GM21529 (cell line): ENCODE results near the gene ETS1.
A peak's percentile ranks its signal among the peaks of the same experiment; 100 is the strongest.
"Not testable (repeated sequence)": the region's sequence is repeated elsewhere in the genome, so short reads cannot be mapped to it uniquely, and the experiment has no call there.

Experiments used
- ATAC-seq: cut with Tn5 transposase; IDR thresholded peaks from one replicate; pipeline ENCODE4 v1.9.1; 2021; ENCODE audit not compliant: unreplicated experiment

ETS1 gene

GRCh38 chr11:128467041-128467440 is 120.3 kb downstream of the ETS1 start:
- no peak for ATAC-seq

- no peak for ATAC-seq
Measured at GRCh38 chr11:128465946-128466705, 121.2 kb downstream of the ETS1 start.

- ATAC-seq, result no peak
Measured at GRCh38 chr11:128465531-128465930, 121.8 kb downstream of the ETS1 start.

- no peak for ATAC-seq
Measured at GRCh38 chr11:128464878-128465450, 122.4 kb downstream of the ETS1 start.

GRCh38 chr11:128463979-128464378 is 123.4 kb downstream of the ETS1 start:
- no peak for ATAC-seq

GRCh38 chr11:128463371-128463829 is 124.0 kb downstream of the ETS1 start:
- ATAC-seq, result no peak

- ATAC-seq, result no peak
Measured at GRCh38 chr11:128462922-128463321, 124.4 kb downstream of the ETS1 start.

- no peak for ATAC-seq
Measured at GRCh38 chr11:128462189-128462588, 125.2 kb downstream of the ETS1 start.

- ATAC-seq, result no peak
Measured at GRCh38 chr11:128458321-128458720, 129.0 kb downstream of the ETS1 start.

- ATAC-seq, result no peak
Measured at GRCh38 chr11:128457874-128458273, 129.5 kb downstream of the ETS1 start.

- no peak for ATAC-seq
Measured at GRCh38 chr11:128456566-128457268, 130.6 kb downstream of the ETS1 start.

- no peak for ATAC-seq
Measured at GRCh38 chr11:128455766-128456165, 131.6 kb downstream of the ETS1 start.

- no peak for ATAC-seq
Measured at GRCh38 chr11:128453444-128454336, 133.7 kb downstream of the ETS1 start.

GRCh38 chr11:128451652-128452470 is 135.5 kb downstream of the ETS1 start:
- peak; percentile 51 for ATAC-seq

GRCh38 chr11:128450882-128451651 is 136.3 kb downstream of the ETS1 start:
- ATAC-seq, result no peak

GRCh38 chr11:128450425-128450824 is 136.9 kb downstream of the ETS1 start:
- not testable (repeated sequence) for ATAC-seq

GRCh38 chr11:128448981-128449713 is 138.2 kb downstream of the ETS1 start:
- no peak for ATAC-seq

GRCh38 chr11:128448200-128448886 is 139.0 kb downstream of the ETS1 start:
- no peak for ATAC-seq
